Endothelial cell of umbilical vein (primary cell): ENCODE data around the gene NELFB. TPM values are rescaled to one million over a fixed set of nuclear protein-coding genes. Genes with fewer than 3 reads are reported as not detected.
A peak's percentile ranks its signal among the peaks of the same experiment; 100 is the strongest.

Source experiments
- BruUV-seq: library from RNA; stranded (reverse); fragments of 400-500 nt; replicated peaks from 2 replicates; lab custom pipeline; 2021; lab: Mats Ljungman, UMichigan
- CTCF ChIA-PET: fragments of 300-600, 350-600 bp; sonication (Branson Sonifier 250); formaldehyde crosslinking; loops from one replicate; lab custom pipeline; 2021; ENCODE audit warnings: antibody characterized with exemption, inconsistent platforms; lab: Charles Lee
- POLR2A ChIA-PET: fragments of 300-600, 350-600 bp; sonication (Branson Sonifier 250); formaldehyde crosslinking; loops from one replicate; lab custom pipeline; 2021; ENCODE audit warnings: antibody characterized with exemption, inconsistent platforms; lab: Charles Lee
- DNase-seq: peaks from one replicate; pipeline ENCODE4 v3.0.0-alpha.2; 2011; ENCODE audit warnings: low read depth, low spot score
- FAIRE-seq: peaks from 2 replicates; lab custom pipeline; 2011; peaks lifted over from hg19 to GRCh38; lab: Jason Lieb, UNC
- H2AFZ ChIP-seq: 2 replicates; pipeline ENCODE4 v1.6.0; 2012; ENCODE audit warnings: low read depth, low read length, control low read depth, inconsistent platforms
- H3K27ac ChIP-seq: 2 replicates; pipeline ENCODE4 v1.5.1; 2011; ENCODE audit warnings: low read depth, mild to moderate bottlenecking, control low read depth, low read length, moderate library complexity; ENCODE audit not compliant: insufficient read depth
- H3K27me3 ChIP-seq, 2 experiments: 2 replicates each; pipeline versions ENCODE4 v1.6.0 to v1.6.1; 2011; ENCODE audit warnings: low read length in 2 of 2, mixed read lengths in 1 of 2; ENCODE audit not compliant: control insufficient read depth in 2 of 2, insufficient read depth in 2 of 2
- H3K36me3 ChIP-seq, 2 experiments: 2 replicates in 1 of 2; 3 replicates in 1 of 2; pipeline ENCODE4 v1.5.1; 2011; ENCODE audit warnings: low read length in 2 of 2, mild to moderate bottlenecking in 1 of 2, moderate library complexity in 1 of 2; ENCODE audit not compliant: control insufficient read depth in 2 of 2, insufficient read depth in 2 of 2; ENCODE audit errors: extremely low read depth in 1 of 2
- H3K4me1 ChIP-seq: 3 replicates; pipeline ENCODE4 v1.5.1; 2011; ENCODE audit warnings: mild to moderate bottlenecking, low read length; ENCODE audit not compliant: control insufficient read depth, insufficient read depth; ENCODE audit errors: extremely low read depth
- H3K4me2 ChIP-seq: 2 replicates; pipeline ENCODE4 v1.6.1; 2011; ENCODE audit warnings: low read length, control low read depth, mixed read lengths; ENCODE audit not compliant: insufficient read depth
- H3K4me3 ChIP-seq, 3 experiments: fragments of 200-600 bp in 1 of 3; sonication (generic), shearing (Covaris generic) in 1 of 3; replicated peaks in 1 of 3; 2 replicates each; pipeline ENCODE4 v1.5.1; 2011 to 2016; ENCODE audit warnings: control low read depth in 3 of 3, low read length in 3 of 3, mild to moderate bottlenecking in 2 of 3, inconsistent platforms in 1 of 3, low read depth in 1 of 3, moderate library complexity in 1 of 3; ENCODE audit not compliant: insufficient read depth in 1 of 3
- H3K79me2 ChIP-seq: 2 replicates; pipeline ENCODE4 v1.6.0; 2012; ENCODE audit warnings: low read length, inconsistent platforms; ENCODE audit not compliant: control insufficient read depth, insufficient read depth
- H3K9ac ChIP-seq: replicated peaks from 2 replicates; pipeline ENCODE3; 2011; ENCODE audit warnings: low read length, control low read depth; ENCODE audit not compliant: insufficient read depth; ENCODE audit errors: extremely low read depth
- H3K9me1 ChIP-seq: replicated peaks from 3 replicates; pipeline ENCODE4 v1.6.0; 2011; ENCODE audit warnings: mild to moderate bottlenecking, low read length; ENCODE audit not compliant: control insufficient read depth, insufficient read depth; ENCODE audit errors: extremely low read depth
- H3K9me3 ChIP-seq: replicated peaks from 2 replicates; pipeline ENCODE4 v1.5.1; 2012; ENCODE audit warnings: low read length, inconsistent platforms; ENCODE audit not compliant: control insufficient read depth, insufficient read depth
- H4K20me1 ChIP-seq: replicated peaks from 2 replicates; pipeline ENCODE3; 2011; ENCODE audit warnings: mild to moderate bottlenecking, low read length; ENCODE audit not compliant: control insufficient read depth, insufficient read depth; ENCODE audit errors: extremely low read depth
- CTCF ChIP-seq, 2 donors: IDR thresholded peaks; 1 replicate in 1 of 2; 2 replicates in 1 of 2; pipeline ENCODE4 v1.5.1; 2011; ENCODE audit warnings: low read length in 2 of 2, mild to moderate bottlenecking in 2 of 2, moderate library complexity in 2 of 2, control low read depth in 1 of 2, inconsistent platforms in 1 of 2, low read depth in 1 of 2; ENCODE audit not compliant: insufficient read depth in 1 of 2; ENCODE audit errors: extremely low read depth in 1 of 2
- EZH2 ChIP-seq: IDR thresholded peaks from 2 replicates; pipeline ENCODE4 v1.6.1; 2012; ENCODE audit warnings: borderline replicate concordance, low read depth, mild to moderate bottlenecking, moderate library complexity, low read length, inconsistent platforms; ENCODE audit not compliant: severe bottlenecking
- FOS ChIP-seq: IDR thresholded peaks from 2 replicates; pipeline ENCODE4 v1.6.1; 2011; ENCODE audit warnings: mild to moderate bottlenecking, low read length, moderate library complexity, borderline replicate concordance; ENCODE audit not compliant: insufficient read depth
- GATA2 ChIP-seq: IDR thresholded peaks from 2 replicates; pipeline ENCODE4 v1.7.0; 2011; ENCODE audit warnings: low read depth, mild to moderate bottlenecking, moderate library complexity, mixed read lengths, low read length; ENCODE audit not compliant: insufficient read length, insufficient read depth
- JUN ChIP-seq: IDR thresholded peaks from 2 replicates; pipeline ENCODE4 v1.6.1; 2011; ENCODE audit warnings: borderline replicate concordance, low read depth; ENCODE audit not compliant: insufficient read length, insufficient read depth
- MAX ChIP-seq: IDR thresholded peaks from 2 replicates; pipeline ENCODE4 v1.6.1; 2011; ENCODE audit not compliant: insufficient read depth, insufficient read length
- MYC ChIP-seq: IDR thresholded peaks from one replicate; pipeline ENCODE4 v1.6.1; 2011; ENCODE audit warnings: mild to moderate bottlenecking, low read depth, low read length
- POLR2A ChIP-seq: IDR thresholded peaks from 2 replicates; pipeline ENCODE4 v1.6.1; 2012; ENCODE audit warnings: low read depth, mild to moderate bottlenecking, control low read depth, low read length
- POLR2AphosphoS5 ChIP-seq: IDR thresholded peaks from 2 replicates; pipeline ENCODE4 v1.6.1; 2012; ENCODE audit warnings: low read depth, mild to moderate bottlenecking, control low read depth, low read length, moderate library complexity; ENCODE audit not compliant: insufficient read depth
- dilution Hi-C: fragments of 300-500 bp; cut with MboI; formaldehyde crosslinking; loops from one replicate; pipeline ENCODE4 v1.15.0; 2019; ENCODE audit warnings: low sequenced_read_pairs; ENCODE audit not compliant: extremely low pct_ligation_motif_present
- intact Hi-C: fragments of 100-400 bp; cut with micrococcal nuclease; formaldehyde crosslinking; loops from one replicate; pipeline ENCODE4 v1.10.0; 2022
- polyA plus RNA-seq, 4 experiments: library from polyadenylated mRNA; depleted of rRNA in 3 of 4; stranded (reverse) in 3 of 4; unstranded in 1 of 4; fragments of >200 nt; gene quantifications; 2 replicates each; pipeline versions ENCODE4 v1.2.1 to v1.2.3, GENCODE V29; 2011 to 2012; ENCODE audit warnings: missing spikeins in 1 of 4
- total RNA-seq: library from RNA; stranded (reverse); gene quantifications from 2 replicates; pipeline ENCODE4 v1.2.3, GENCODE V29; 2021

The NELFB gene
- total and polyA plus RNA-seq, 2 donors (not counting 3 experiments of a cell fraction or from before 2014, with no cell fraction given): 62.3 to 76.1 TPM

GRCh38 chr9:137240841-137241489 lies 14.2 kb upstream of the NELFB start, which contains the start of gene TUBB4B:
TUBB4B (plus strand) TSS chr9:137241287; CDS start chr9:137241361, 74 bp downstream.
- POLR2A ChIA-PET: interaction anchor here (0.6 to 5.0 kb wide), 26 partner anchors 9 to 431 kb away, joined by 3 to 66 read pairs (median 4); partner anchors contain the start of genes ANAPC2, MAN1B1, NELFB and PAXX
- intact Hi-C loops: loop anchor here (1.0 to 2.0 kb wide), 4 partner anchors 14 to 40 kb away; partner anchors contain the start of genes NELFB, TOR4A and TPRN
- TF ChIP-seq MYC (no peak), MAX (no peak), JUN (no peak), FOS (no peak), POLR2AphosphoS5 (peak; percentile 100), CTCF (IDR thresholded peaks at IDR 0.05; ENCODE audit: extremely low read depth in 1 of 2, insufficient read depth in 1 of 2, low read depth in 1 of 2, low read length in 2 of 2) (no peak), EZH2 (no peak), GATA2 (no peak), POLR2A (peak; percentile 99)
- no peaks in the 10 kb centered on the region for H3K27me3 ChIP-seq
- peak within 1 kb of the TSS; percentile 71 for H3K27ac ChIP-seq
- peak; percentile 99 for FAIRE-seq
- peaks cover 6 to 16% of the 10 kb centered on the region in 2 experiments for H3K36me3 ChIP-seq
- peak within 1 kb of the TSS; percentile 57 for H2AFZ ChIP-seq
- H3K79me2 ChIP-seq: peaks cover 25% of the 10 kb centered on the region
- H3K4me3 ChIP-seq: peak within 1 kb of the TSS; percentile 70 to 76 (median 73)
- H3K4me2 ChIP-seq: peak within 1 kb of the TSS; percentile 85
- no peaks in the 10 kb centered on the region for H4K20me1 ChIP-seq
- dilution Hi-C loops: no loop called here
- H3K4me1 ChIP-seq: peaks cover 13% of the 10 kb centered on the region
- no peaks in the 10 kb centered on the region for H3K9me3 ChIP-seq
- CTCF ChIA-PET: interaction anchor here (1.0 to 2.1 kb wide), 7 partner anchors 13 to 194 kb away, joined by 3 to 7 read pairs (median 4); partner anchors contain the start of genes DPP7, NELFB and RNF224
- peak within 1 kb of the TSS; percentile 66 for H3K9ac ChIP-seq
- H3K9me1 ChIP-seq: no peaks in the 10 kb centered on the region
- BruUV-seq: no TSS peak
- peak; percentile 100 for DNase-seq
